Urothelium cell line (cell line): Measurements from ENCODE around the gene ZNF548.

Experiments
- DNase-seq: peaks from one replicate; pipeline ENCODE4 v3.0.0; 2011; ENCODE audit warnings: low spot score, mixed read lengths
- FAIRE-seq: peaks from 2 replicates; lab custom pipeline; 2011; peaks lifted over from hg19 to GRCh38; lab: Jason Lieb, UNC

ZNF548 gene

GRCh38 chr19:57395710-57396109, 6.1 kb downstream of the ZNF548 start:
- DNase-seq, result no peak
- FAIRE-seq, result no peak

- FAIRE-seq (no peak), DNase-seq (no peak)
Measured at GRCh38 chr19:57398868-57399267, 9.2 kb downstream of the ZNF548 start.

- DNase-seq (no peak), FAIRE-seq (no peak)
Measured at GRCh38 chr19:57403737-57404563, 14.3 kb downstream of the ZNF548 start.

- FAIRE-seq, result no peak
Measured at GRCh38 chr19:57406516-57407123, 17.0 kb downstream of the ZNF548 start.

GRCh38 chr19:57410877-57411671, 21.4 kb downstream of the ZNF548 start, which contains the start of gene ZNF17:
ZNF17 (plus strand) TSS chr19:57411161; CDS start chr19:57413616, 2,455 bp downstream.
- peak; percentile 77 for FAIRE-seq
- DNase-seq, result peak; percentile 94

More at GRCh38 chr19:57406516-57407123, 17.0 kb downstream of the ZNF548 start:
- DNase-seq, result peak; percentile 66

- no peak for DNase-seq
- no peak for FAIRE-seq
Measured at GRCh38 chr19:57419439-57419838, 29.8 kb downstream of the ZNF548 start.

- DNase-seq (no peak), FAIRE-seq (no peak)
Measured at GRCh38 chr19:57421037-57421436, 31.4 kb downstream of the ZNF548 start.

- no peak for FAIRE-seq
- DNase-seq, result peak; percentile 12
Measured at GRCh38 chr19:57434386-57435061, 44.9 kb downstream of the ZNF548 start.

GRCh38 chr19:57435062-57435978, 45.7 kb downstream of the ZNF548 start, which contains the start of gene ZNF749:
ZNF749 (plus strand) TSS chr19:57435325; CDS start chr19:57435579, 254 bp downstream.
- peak; percentile 87 for FAIRE-seq
- peak; percentile 97 for DNase-seq

- no peak for FAIRE-seq
- DNase-seq, result no peak
Measured at GRCh38 chr19:57436417-57436816, 46.8 kb downstream of the ZNF548 start.

GRCh38 chr19:57437931-57438330, 48.3 kb downstream of the ZNF548 start:
- no peak for DNase-seq
- FAIRE-seq, result no peak

GRCh38 chr19:57438925-57439324, 49.3 kb downstream of the ZNF548 start:
- FAIRE-seq, result no peak
- no peak for DNase-seq

GRCh38 chr19:57441979-57442752, 52.5 kb downstream of the ZNF548 start:
- FAIRE-seq, result no peak

GRCh38 chr19:57443121-57443696, 53.6 kb downstream of the ZNF548 start:
- FAIRE-seq (no peak), DNase-seq (no peak)

More at GRCh38 chr19:57441979-57442752, 52.5 kb downstream of the ZNF548 start:
- no peak for DNase-seq

- DNase-seq (no peak), FAIRE-seq (no peak)
Measured at GRCh38 chr19:57452307-57452706, 62.7 kb downstream of the ZNF548 start.
